HG03521 (cell line): Measurements from ENCODE around the gene SLC35B2.

Source experiments
- ATAC-seq: cut with Tn5 transposase; IDR thresholded peaks from one replicate; pipeline ENCODE4 v1.9.1; 2021; ENCODE audit warnings: mild to moderate bottlenecking, moderate library complexity; ENCODE audit not compliant: unreplicated experiment

Gene SLC35B2

DNA sequence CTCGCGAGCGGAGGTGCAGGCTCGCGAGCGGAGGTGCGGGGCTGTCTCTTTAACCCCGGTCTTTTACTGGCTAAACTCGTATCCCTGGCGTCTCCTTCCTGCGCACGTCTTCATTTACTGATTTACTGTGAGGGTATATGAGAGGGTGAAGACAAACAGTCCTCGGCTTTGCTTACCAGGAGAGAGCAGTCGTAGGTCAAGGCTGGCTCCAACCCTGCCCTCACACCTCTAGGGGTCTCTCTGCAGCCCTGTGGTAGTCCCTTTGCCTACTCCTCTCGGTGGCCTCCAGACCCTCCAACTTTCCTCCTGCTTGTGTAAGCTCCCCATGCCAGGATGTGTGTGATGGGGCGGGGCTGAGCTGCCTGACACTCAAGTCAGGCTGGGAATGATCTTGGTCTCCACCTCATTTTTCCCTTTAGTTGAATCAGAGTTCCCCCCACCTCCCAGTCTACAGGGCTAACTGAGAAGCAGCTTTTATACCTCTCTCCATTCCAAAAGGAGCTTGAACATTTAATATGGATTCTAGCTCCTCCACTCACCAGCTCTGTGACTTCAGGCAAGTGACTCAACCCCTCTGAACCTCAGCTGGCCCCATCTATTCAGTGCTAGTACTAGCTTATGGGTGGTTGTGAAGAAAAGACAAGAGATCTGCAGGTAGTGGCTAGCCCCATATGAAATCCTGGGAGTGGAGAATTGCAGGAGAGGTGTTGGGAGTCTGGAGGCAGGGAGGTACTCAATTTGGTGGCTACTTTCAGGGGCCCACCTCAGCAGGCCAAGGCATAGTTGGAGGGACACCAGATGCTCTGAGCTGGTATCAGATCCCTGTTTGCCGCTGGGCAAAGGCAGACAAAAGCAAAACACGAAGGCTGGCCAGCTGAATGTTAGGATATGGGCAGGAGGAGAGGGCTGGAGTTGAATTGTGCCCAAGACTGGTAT, 33.0 kb downstream of the SLC35B2 start:
- no peak for ATAC-seq

- peak; percentile 41 for ATAC-seq
Measured at GRCh38 chr6:44223319-44224028, 33.9 kb downstream of the SLC35B2 start, which contains the start of gene SLC29A1. TSS of gene SLC29A1 (plus strand) at chr6:44223595. CDS start at chr6:44227314, 3,719 bp downstream.

DNA sequence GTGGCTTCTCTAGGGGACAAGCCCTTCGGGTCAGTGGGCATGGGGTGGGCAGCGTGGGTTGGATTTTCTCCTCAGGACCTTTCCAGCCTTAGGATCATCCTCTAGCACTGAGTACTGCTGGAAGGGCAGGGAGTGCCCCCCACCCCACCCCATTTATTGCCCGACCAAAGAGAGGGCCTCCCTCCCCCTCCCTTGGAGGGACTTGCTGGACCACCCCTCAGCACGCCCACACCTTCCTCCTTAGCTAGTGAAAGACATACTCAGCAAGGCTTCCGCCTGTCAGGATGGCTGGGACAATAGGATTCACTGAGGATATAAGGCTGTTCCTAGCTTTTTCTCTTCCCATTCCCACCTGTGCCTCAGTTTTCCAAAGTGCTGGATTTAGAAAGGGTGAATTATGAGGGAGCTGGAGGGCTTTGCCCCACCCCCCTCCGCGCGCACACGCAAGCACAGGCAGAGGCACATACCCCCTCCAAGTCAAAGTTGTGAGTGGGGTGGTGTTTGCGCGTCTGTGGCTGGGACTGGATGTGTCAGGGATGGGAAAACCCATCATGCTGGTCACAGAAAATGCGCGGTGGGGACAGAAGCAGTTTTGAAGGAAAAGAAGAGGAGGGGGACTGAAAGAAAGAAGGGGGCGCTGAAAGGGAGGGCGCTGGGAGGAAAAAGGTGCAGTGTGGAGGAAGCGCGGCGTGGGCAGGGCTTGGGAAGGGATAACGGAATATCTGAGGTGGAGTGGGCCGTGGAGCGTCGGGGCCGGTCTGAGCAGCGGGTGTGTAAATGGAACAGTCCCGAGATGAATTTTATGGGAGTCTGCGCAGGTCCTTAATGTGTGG, 34.6 kb downstream of the SLC35B2 start:
- ATAC-seq: no peak

GRCh38 chr6:44221961-44222335, 35.4 kb downstream of the SLC35B2 start:
- ATAC-seq: no peak

GRCh38 chr6:44221291-44221960, 35.9 kb downstream of the SLC35B2 start:
- peak; percentile 46 for ATAC-seq

DNA sequence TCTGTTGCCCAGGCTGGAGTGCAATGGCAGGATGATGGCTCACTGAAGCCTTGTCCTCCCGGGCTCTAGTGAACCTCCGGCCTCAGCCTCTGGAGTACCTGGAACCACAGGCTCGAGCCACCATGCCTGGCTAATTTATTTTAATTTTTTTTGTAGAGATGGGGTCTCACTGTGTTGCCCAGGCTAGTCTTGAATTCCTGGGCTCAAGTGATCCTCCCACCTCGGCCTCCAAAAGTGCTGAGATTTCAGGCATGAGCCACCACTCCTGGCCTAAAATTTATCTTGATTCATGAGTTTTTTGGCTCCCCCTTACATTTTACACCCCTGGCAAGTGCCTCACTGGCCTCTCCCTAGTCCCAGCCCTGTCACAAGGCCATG, 36.4 kb downstream of the SLC35B2 start:
- ATAC-seq: no peak

GRCh38 chr6:44219815-44220784, 37.2 kb downstream of the SLC35B2 start:
- no peak for ATAC-seq

GRCh38 chr6:44219053-44219814, 38.1 kb downstream of the SLC35B2 start:
- ATAC-seq: peak; percentile 41

DNA sequence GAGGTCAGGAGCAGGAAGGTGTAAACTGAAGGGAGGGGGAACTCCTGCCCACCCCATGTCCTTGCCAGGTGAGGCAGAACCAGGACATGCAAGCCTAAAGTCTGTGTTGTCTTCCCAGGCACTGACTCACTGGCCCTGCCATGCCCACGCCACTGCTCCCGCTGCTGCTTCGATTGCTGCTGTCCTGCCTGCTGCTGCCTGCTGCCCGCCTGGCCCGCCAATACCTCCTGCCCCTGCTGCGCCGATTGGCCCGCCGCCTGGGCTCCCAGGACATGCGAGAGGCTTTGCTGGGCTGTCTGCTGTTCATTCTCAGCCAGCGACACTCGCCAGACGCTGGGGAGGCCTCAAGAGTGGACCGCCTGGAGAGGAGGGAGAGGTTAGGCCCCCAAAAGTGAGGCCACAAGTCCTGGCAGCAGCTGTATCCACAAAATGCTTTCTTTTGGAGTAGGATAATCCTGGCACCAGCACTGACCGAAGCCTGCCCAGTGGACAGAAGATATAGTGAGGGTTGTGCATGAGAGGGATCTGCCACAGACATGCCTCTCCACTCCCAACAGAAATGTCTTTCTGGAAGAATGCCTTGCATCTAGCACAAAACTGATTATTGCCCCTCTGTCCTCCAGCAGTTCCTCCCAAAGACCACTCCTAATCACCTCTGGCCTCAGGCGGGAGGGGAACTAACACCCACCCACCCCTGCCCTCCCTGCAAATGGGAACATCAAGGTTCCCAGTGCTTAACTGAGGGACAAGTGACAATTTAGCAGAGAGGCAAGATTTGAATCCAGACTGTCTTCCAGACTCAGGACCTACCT, 39.8 kb downstream of the SLC35B2 start:
- ATAC-seq: no peak

GRCh38 chr6:44216677-44217331, 40.5 kb downstream of the SLC35B2 start, which contains the start of gene MYMX:
TSS of gene MYMX (plus strand) at chr6:44216926. CDS start at chr6:44217472, 546 bp downstream.
- no peak for ATAC-seq

DNA sequence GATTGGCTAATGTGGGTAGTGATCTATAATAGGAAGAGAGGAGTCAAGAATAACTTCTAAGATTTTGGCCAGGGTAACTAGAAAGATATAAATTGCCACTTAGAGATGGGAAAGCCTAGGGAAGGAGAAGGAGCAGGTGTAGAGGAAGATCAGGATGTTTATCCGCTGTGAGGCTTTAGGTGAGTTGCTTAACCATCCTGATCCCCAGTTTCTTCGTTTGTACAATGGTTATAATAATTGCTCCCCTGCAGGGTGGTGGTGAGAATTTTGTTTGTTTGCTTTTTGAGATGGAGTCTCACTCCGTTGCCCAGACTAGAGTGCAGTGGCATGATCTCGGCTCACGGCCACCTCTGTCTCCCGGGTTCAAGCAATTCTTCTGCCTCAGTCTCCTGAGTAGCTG, 43.0 kb downstream of the SLC35B2 start:
- no peak for ATAC-seq

DNA sequence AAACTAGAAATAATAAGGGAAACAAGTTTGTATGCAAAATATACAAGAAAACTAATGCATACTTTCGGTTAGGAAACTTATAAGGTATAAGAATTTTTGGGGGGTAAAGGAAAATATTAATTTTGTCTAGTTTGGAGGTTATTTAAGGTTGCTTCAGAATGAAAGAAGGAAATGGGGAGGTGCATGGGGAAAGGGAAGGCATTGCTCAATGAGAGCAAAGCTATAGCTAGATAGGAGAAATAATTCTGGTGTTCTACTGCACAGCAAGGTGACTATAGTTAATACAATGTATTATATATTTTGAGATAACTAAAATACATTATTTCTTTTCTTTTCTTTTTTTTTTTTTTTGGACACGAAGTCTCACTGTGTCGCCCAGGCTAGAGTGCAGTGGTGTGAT, 46.0 kb downstream of the SLC35B2 start:
- ATAC-seq: no peak

GRCh38 chr6:44207966-44208365, 49.4 kb downstream of the SLC35B2 start:
- ATAC-seq: no peak
